GM10266 (cell line): ENCODE measurements around the gene SSBP3.

Experiments used
- DNase-seq: peaks from one replicate; pipeline ENCODE4 v3.0.0; 2012; ENCODE audit errors: extremely low spot score
- TF ChIP-seq, protein P1 (sequence below): IDR thresholded peaks from 2 replicates; pipeline ENCODE4 v1.5.1; 2012; ENCODE audit warnings: mild to moderate bottlenecking, low read depth; ENCODE audit not compliant: control insufficient read depth, insufficient read depth; ENCODE audit errors: missing control alignments

SSBP3 gene

DNA sequence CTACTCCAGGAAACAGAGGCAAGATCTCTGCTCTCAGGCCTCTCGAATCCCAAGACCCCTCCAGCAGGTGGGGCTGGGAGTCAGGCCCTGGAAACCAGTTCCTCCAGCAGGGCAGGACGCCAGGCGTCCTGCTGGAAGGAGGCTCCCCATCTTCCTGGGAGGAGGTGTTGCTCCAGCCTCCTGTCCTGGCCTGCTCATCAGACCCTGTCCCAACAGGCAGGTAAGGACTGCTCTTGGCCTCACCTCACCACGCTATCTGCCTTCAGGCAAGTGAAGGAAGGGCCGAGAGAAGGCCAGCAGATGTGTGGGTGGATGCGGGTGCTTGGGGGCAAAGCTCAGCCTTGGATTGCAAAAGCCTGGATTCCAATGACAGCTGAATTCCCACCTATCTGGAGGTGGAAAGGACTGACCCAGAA is 82.9 kb downstream of the SSBP3 start:
- DNase-seq = no peak
- TF ChIP-seq, protein P1, sequence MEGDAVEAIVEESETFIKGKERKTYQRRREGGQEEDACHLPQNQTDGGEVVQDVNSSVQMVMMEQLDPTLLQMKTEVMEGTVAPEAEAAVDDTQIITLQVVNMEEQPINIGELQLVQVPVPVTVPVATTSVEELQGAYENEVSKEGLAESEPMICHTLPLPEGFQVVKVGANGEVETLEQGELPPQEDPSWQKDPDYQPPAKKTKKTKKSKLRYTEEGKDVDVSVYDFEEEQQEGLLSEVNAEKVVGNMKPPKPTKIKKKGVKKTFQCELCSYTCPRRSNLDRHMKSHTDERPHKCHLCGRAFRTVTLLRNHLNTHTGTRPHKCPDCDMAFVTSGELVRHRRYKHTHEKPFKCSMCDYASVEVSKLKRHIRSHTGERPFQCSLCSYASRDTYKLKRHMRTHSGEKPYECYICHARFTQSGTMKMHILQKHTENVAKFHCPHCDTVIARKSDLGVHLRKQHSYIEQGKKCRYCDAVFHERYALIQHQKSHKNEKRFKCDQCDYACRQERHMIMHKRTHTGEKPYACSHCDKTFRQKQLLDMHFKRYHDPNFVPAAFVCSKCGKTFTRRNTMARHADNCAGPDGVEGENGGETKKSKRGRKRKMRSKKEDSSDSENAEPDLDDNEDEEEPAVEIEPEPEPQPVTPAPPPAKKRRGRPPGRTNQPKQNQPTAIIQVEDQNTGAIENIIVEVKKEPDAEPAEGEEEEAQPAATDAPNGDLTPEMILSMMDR = no peak

DNA sequence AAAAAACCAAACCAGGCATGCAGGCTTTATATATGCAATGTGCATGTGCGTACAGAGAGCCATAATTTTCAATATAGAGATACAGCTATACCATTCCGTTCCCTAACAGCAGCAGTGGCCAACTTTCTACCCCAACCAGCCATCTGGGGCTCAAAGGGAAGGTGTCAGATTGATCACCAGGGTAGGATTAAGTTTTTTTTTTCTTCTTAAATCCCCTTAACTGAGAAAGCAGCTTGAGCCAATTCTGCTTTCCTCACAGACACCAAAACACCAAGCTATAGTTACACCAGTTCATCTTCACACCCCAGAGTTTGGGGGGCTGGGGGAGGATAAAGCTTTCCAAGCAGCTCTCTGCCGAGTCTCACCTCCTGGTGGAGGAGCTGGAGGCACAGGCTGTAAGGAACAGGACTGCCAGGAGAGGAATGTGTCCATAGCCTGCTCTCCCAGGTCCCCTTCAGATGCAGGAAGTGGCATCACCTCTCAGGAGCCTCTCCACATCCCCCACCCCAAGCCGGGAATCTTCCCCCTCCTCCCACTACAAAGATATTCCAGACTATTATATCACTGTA is 87.9 kb downstream of the SSBP3 start:
- TF ChIP-seq, protein P1 = no peak
- DNase-seq = no peak

DNA sequence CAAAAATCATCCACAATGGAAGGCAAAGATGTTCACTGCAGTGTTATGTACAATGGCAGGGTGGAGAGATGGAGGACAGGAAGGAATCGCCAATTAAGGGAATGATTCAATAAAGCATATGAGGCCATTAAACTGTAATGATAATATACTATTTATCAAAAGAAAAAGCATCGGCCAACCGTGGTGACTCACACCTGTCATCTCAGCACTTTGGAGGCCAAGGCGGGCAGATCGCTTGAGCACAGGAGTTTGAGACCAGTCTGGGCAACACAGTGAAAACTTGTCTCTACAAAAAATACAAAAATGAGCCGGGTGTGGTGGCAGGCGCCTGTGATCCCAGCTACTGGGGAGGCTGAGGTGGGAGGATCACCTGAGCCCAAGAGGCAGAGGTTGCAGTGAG is 89.1 kb downstream of the SSBP3 start:
- TF ChIP-seq, protein P1 = no peak
- DNase-seq = no peak

DNA sequence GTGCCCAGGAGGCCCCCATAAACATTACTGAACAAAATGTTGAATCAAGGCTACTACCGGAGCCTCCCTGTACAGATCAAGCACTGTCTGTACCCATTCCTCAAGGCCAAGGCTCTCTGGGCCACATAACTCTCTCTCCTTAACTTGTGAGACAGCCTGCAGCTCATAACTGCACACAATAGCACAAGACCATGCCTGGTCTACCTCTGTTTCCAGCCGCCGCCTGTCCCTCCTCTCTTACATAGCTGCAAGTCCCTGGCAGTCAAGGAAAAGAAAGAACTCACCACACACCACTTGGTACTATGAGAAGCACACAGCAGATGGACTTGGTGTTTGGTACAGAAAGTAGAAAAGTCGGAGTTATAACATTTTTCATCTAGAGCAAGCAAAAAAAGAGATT is 91.1 kb downstream of the SSBP3 start:
- TF ChIP-seq, protein P1 = no peak
- DNase-seq = no peak

DNA sequence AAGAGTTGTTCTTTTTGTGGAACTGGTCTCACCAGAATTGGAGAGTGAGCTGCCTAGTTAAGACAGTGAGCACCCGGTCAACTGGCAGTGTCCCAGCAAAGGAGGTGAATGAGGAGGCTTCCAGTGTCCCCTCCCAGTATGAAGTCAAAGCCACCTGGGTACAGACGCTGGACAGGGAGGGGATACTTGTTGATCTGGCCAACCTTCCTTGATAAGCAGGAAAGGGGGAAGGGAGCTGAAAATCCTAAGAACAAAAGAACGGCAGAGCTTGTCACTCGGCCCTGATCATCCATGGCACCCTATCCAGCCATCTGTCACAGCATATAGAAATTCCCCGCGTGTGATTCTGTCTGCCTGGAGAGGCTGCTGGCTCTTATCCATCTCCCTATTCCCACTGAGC is 91.5 kb downstream of the SSBP3 start:
- DNase-seq = no peak
- TF ChIP-seq, protein P1 = no peak

DNA sequence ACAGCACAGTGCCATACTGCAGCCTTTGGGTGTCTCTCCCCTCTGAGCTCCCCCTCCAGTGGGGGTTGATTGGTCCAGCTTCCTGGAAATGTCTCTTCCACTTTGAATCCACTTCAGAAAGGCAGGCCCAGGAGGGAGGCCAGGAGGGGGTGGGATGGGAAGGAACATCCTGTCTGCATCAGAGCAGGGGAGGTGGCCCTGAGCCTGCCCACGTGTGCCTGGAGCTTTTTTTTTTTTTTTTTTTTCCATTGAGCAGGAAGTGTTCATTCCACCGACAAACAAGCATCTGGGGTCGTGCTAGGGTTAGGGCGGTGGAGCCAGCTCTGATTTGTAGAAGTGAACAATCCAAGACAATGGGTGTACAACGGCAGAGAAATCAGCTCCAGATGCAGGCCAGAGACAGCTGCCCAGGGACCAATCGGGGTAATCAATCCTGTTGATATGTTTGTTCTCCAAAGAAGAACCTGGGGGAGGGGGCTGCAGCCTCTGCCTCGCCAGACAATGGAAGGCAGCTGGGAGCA is 93.3 kb downstream of the SSBP3 start:
- no peak for DNase-seq
- TF ChIP-seq, protein P1 = no peak

DNA sequence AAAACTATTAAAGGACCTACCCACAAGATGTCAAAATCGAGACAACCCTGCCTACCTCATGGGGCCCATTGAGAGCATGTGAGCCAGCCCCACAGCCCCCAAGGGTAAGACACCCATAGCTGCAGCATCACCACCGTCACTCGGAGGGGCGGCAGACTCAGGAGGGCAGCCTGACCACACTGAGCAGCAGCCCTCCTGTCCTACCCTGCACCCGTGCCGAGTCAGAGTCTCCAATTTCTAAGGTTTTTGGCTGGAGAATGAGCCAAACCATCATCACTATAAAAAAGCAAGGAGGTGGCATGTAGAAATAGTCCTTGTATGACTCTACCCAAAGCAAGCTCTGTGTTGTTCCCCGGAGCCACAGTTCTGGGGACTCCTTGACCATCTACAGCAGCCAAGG is 94.7 kb downstream of the SSBP3 start:
- TF ChIP-seq, protein P1 = no peak
- DNase-seq = no peak
